ENCODE results near the gene ACOT7.

DNA sequence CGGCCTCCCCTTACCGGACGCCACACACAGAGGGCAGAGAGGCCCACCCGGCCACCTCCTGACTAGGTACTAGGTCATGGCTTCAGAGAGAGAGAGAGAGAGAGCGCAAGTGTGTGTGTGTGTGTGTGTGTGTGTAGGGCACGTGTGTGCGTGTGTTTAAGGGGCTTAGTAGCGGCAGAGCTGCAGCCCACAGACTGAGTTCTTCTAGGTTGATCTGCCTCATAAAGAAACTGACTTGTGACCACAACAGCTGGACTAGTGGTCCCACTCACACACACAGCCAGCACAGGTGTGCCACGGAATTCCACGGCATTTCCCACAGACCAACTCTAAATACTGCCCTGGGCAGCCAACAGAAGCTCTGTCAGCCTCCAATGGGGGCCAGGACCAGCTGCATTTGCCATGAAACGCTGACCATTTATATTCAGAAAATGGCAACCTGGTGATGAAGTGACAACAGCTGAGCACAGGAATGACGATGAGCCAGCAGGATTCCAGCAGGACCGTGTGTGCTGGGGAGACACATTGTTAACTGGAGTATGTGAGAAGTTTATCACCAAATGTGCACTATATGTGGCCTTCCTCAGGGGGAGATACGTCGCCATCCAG lies 93.9 kb downstream of the ACOT7 start:
- TF ChIP-seq, protein P1, sequence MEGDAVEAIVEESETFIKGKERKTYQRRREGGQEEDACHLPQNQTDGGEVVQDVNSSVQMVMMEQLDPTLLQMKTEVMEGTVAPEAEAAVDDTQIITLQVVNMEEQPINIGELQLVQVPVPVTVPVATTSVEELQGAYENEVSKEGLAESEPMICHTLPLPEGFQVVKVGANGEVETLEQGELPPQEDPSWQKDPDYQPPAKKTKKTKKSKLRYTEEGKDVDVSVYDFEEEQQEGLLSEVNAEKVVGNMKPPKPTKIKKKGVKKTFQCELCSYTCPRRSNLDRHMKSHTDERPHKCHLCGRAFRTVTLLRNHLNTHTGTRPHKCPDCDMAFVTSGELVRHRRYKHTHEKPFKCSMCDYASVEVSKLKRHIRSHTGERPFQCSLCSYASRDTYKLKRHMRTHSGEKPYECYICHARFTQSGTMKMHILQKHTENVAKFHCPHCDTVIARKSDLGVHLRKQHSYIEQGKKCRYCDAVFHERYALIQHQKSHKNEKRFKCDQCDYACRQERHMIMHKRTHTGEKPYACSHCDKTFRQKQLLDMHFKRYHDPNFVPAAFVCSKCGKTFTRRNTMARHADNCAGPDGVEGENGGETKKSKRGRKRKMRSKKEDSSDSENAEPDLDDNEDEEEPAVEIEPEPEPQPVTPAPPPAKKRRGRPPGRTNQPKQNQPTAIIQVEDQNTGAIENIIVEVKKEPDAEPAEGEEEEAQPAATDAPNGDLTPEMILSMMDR (IDR thresholded peaks at IDR 0.05) = no peak
- TF ChIP-seq POLR2AphosphoS5 (IDR thresholded peaks at IDR 0.05) (no peak), EP300 (IDR thresholded peaks at IDR 0.05) (no peak)
